ENCODE measurements around the gene AP1M1. TPM values are rescaled to one million over a fixed set of nuclear protein-coding genes. Genes with fewer than 3 reads are reported as not detected.
A peak's percentile ranks its signal among the peaks of the same experiment; 100 is the strongest.

The AP1M1 gene
- total RNA-seq, 1 experiment from 2014 or later = 30.3 TPM

GRCh38 chr19:16198370-16198651 lies 600 bp downstream of the AP1M1 start:
- H3K36me3 Mint-ChIP-seq (ENCODE audit: insufficient read depth in 1 of 3, low read depth in 3 of 3) = peaks cover 0 to 9% (median 5%) of the 10 kb centered on the region in 3 experiments; a peak in 1 of 7 replicates
- Histone ChIP-seq H3K4me1 (ENCODE audit: insufficient read depth, low read length) (no peaks in the 10 kb centered on the region; the same call in 1 of the 2 replicates), H3K14ac (ENCODE audit: insufficient read depth, low read length) (no peak overlapping the region), H3K4me2 (ENCODE audit: insufficient read depth, insufficient read length, low read length) (peak overlapping the region; percentile 70), H2BK12ac (ENCODE audit: insufficient read length, low read depth, low read length) (no peak overlapping the region), H3T11ph (ENCODE audit: low read length) (no peak overlapping the region), H4K20me1 (ENCODE audit: control insufficient read depth, insufficient read depth, insufficient read length) (no peaks in the 10 kb centered on the region), H3K79me1 (ENCODE audit: insufficient read depth, low read depth, low read length, poor library complexity, severe bottlenecking) (no peaks in the 10 kb centered on the region), H2AK5ac (ENCODE audit: insufficient read length, low read length) (no peak overlapping the region), H3K27me3 (ENCODE audit: insufficient read depth, low read length) (no peaks in the 10 kb centered on the region), H4K8ac (replicated peaks; ENCODE audit: insufficient read length, low read depth, low read length) (no peak overlapping the region), H3K56ac (ENCODE audit: insufficient read length, low read depth, low read length) (no peak overlapping the region), H2BK120ac (ENCODE audit: low read depth, low read length, poor library complexity, severe bottlenecking) (no peak overlapping the region), H4K91ac (ENCODE audit: insufficient read length, low read depth, low read length) (no peak overlapping the region), H3K27ac (ENCODE audit: insufficient read length, low read depth, low read length) (no peak overlapping the region), H3K23ac (ENCODE audit: insufficient read length, low read depth, low read length) (no peak overlapping the region), H2AFZ (ENCODE audit: low read length) (no peak overlapping the region), H2BK5ac (ENCODE audit: insufficient read length, low read length) (no peak overlapping the region), H3K9me3 (ENCODE audit: control insufficient read depth, low read depth, low read length) (no peaks in the 10 kb centered on the region), H4K5ac (ENCODE audit: insufficient read length, low read depth, low read length) (no peak overlapping the region), H3K18ac (ENCODE audit: insufficient read length, low read depth, low read length) (no peak overlapping the region), H3K9ac (ENCODE audit: extremely low read depth, insufficient read length, low read length) (no peak overlapping the region), H3K4ac (ENCODE audit: low read depth, low read length) (no peak overlapping the region), H3K79me2 (ENCODE audit: insufficient read depth, low read length) (no peaks in the 10 kb centered on the region), H2BK15ac (ENCODE audit: low read depth, low read length) (no peak overlapping the region), H3K23me2 (ENCODE audit: insufficient read length, low read depth, low read length, poor library complexity, severe bottlenecking) (peaks cover 2% of the 10 kb centered on the region), H2BK20ac (ENCODE audit: low read depth, low read length, poor library complexity, severe bottlenecking) (no peak overlapping the region)
- TF ChIP-seq CTCF (conservative IDR thresholded peaks at IDR 0.05) = no peak
- H3K4me1 Mint-ChIP-seq = peaks cover 14 to 15% of the 10 kb centered on the region in 2 experiments
- WGBS (ENCODE audit: extremely low coverage, insufficient read length, low lambda C conversion rate) = no CpG with 5 or more reads among the region's 18 CpGs
- no peaks in the 10 kb centered on the region for H3K9me3 Mint-ChIP-seq
- no peak for DNase-seq
- no peaks in the 10 kb centered on the region for H3K27me3 Mint-ChIP-seq (ENCODE audit: low read depth)
- H3K4me3 Mint-ChIP-seq = peak overlapping the region; percentile 76 to 84
- H3K27ac Mint-ChIP-seq = peak overlapping the region in 1 of 3 experiments; percentile 10; a peak in 1 of 7 replicates

Data from H9 (cell line).